ENCODE measurements around the gene COL9A2.

The COL9A2 gene

GRCh38 chr1:40318476-40318875 lies 1.4 kb upstream of the COL9A2 start:
- Histone ChIP-seq H3K36me3 (ENCODE audit: control insufficient read depth, insufficient read depth, low read length) (no peaks in the 10 kb centered on the region), H3K9me3 (ENCODE audit: control insufficient read depth, insufficient read depth, low read length) (no peaks in the 10 kb centered on the region), H3K4me3 (ENCODE audit: low read length) (no peak overlapping the region), H3K27me3 (ENCODE audit: control insufficient read depth, insufficient read depth, low read length) (peaks cover 27% of the 10 kb centered on the region), H3K27ac (ENCODE audit: low read length) (no peak overlapping the region), H3K4me1 (ENCODE audit: control insufficient read depth, insufficient read depth, low read length) (no peaks in the 10 kb centered on the region; the same call in 1 of the 2 replicates)
- DNase-seq (ENCODE audit: low read depth, low spot score): no peak
- WGBS (ENCODE audit: insufficient coverage, insufficient read length): no CpG with 5 or more reads among the region's 4 CpGs

GRCh38 chr1:40317394-40318074 lies 448 bp upstream of the COL9A2 start:
- Histone ChIP-seq H3K9me3 (ENCODE audit: control insufficient read depth, insufficient read depth, low read length) (no peaks in the 10 kb centered on the region), H3K27ac (ENCODE audit: low read length) (no peak overlapping the region), H3K4me3 (ENCODE audit: low read length) (peak overlapping the region; percentile 48; the same call in 1 of the 2 replicates), H3K4me1 (ENCODE audit: control insufficient read depth, insufficient read depth, low read length) (no peaks in the 10 kb centered on the region; the same call in 1 of the 2 replicates), H3K27me3 (ENCODE audit: control insufficient read depth, insufficient read depth, low read length) (peaks cover 27% of the 10 kb centered on the region), H3K36me3 (ENCODE audit: control insufficient read depth, insufficient read depth, low read length) (no peaks in the 10 kb centered on the region)
- no CpG with 5 or more reads among the region's 21 CpGs for WGBS (ENCODE audit: insufficient coverage, insufficient read length)
- DNase-seq (ENCODE audit: low read depth, low spot score): no peak

- Histone ChIP-seq H3K36me3 (ENCODE audit: control insufficient read depth, insufficient read depth, low read length) (peaks cover under 1% of the 10 kb centered on the region; the same call in 1 of the 2 replicates), H3K27ac (ENCODE audit: low read length) (no peak overlapping the region), H3K9me3 (ENCODE audit: control insufficient read depth, insufficient read depth, low read length) (no peaks in the 10 kb centered on the region), H3K4me3 (ENCODE audit: low read length) (peak overlapping the region; percentile 48; the same call in 1 of the 2 replicates), H3K4me1 (ENCODE audit: control insufficient read depth, insufficient read depth, low read length) (no peaks in the 10 kb centered on the region; the same call in 1 of the 2 replicates), H3K27me3 (ENCODE audit: control insufficient read depth, insufficient read depth, low read length) (peaks cover 27% of the 10 kb centered on the region)
- no peak for DNase-seq (ENCODE audit: low read depth, low spot score)
- no CpG with 5 or more reads among the region's 41 CpGs for WGBS (ENCODE audit: insufficient coverage, insufficient read length)
Measured at GRCh38 chr1:40315795-40316594, 1.1 kb downstream of the COL9A2 start.

- H3K27me3 ChIP-seq (ENCODE audit: control insufficient read depth, insufficient read depth, low read length): peaks cover 27% of the 10 kb centered on the region
- H3K4me1 ChIP-seq (ENCODE audit: control insufficient read depth, insufficient read depth, low read length): no peaks in the 10 kb centered on the region; the same call in 1 of the 2 replicates
- H3K4me3 ChIP-seq (ENCODE audit: low read length): peak overlapping the region; percentile 26; the same call in 1 of the 2 replicates
- no peak overlapping the region for H3K27ac ChIP-seq (ENCODE audit: low read length)
- whole genome bisulfite sequencing (ENCODE audit: insufficient coverage, insufficient read length): no CpG with 5 or more reads among the region's 42 CpGs
- H3K36me3 ChIP-seq (ENCODE audit: control insufficient read depth, insufficient read depth, low read length): peaks cover 3% of the 10 kb centered on the region; the same call in 1 of the 2 replicates
- DNase-seq (ENCODE audit: low read depth, low spot score): peak; percentile 70
- no peaks in the 10 kb centered on the region for H3K9me3 ChIP-seq (ENCODE audit: control insufficient read depth, insufficient read depth, low read length)
Measured at GRCh38 chr1:40315239-40315794, 1.8 kb downstream of the COL9A2 start.

DNA sequence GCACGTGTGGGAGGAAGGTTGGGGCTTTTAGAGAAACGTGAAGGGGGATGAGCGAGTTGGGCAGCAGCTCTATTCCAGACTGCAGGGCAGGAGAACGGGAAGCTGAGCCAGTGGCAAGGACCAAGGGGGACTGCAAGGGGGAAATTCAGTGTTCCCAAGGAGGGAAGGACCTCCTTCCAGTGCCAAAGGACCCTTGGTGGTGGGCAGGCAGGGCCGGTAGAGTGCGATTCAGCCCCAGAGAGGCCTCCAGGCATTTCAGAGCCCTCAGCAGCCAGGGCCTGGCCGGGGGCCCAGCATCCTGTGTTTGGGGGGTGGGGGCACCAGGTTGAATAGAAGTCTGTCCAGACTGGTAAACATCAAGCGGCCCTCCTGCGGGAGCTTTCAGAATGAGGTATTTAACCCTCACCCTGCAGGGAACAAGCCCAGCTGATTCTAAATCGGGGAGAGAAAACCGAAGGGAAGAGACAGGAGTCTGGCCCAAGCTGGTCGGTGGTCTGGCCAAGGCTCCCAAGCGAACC lies 2.3 kb downstream of the COL9A2 start:
- H3K4me1 ChIP-seq (ENCODE audit: control insufficient read depth, insufficient read depth, low read length): no peaks in the 10 kb centered on the region; the same call in 1 of the 2 replicates
- no peak overlapping the region; the same call in 1 of the 2 replicates for H3K4me3 ChIP-seq (ENCODE audit: low read length)
- H3K27ac ChIP-seq (ENCODE audit: low read length): no peak overlapping the region
- peaks cover 3% of the 10 kb centered on the region; the same call in 1 of the 2 replicates for H3K36me3 ChIP-seq (ENCODE audit: control insufficient read depth, insufficient read depth, low read length)
- DNase-seq (ENCODE audit: low read depth, low spot score): no peak
- WGBS (ENCODE audit: insufficient coverage, insufficient read length): no CpG with 5 or more reads among the region's 13 CpGs
- no peaks in the 10 kb centered on the region for H3K9me3 ChIP-seq (ENCODE audit: control insufficient read depth, insufficient read depth, low read length)
- peaks cover 27% of the 10 kb centered on the region for H3K27me3 ChIP-seq (ENCODE audit: control insufficient read depth, insufficient read depth, low read length)

GRCh38 chr1:40313958-40314720 lies 2.9 kb downstream of the COL9A2 start:
- WGBS (ENCODE audit: insufficient coverage, insufficient read length): no CpG with 5 or more reads among the region's 9 CpGs

DNA sequence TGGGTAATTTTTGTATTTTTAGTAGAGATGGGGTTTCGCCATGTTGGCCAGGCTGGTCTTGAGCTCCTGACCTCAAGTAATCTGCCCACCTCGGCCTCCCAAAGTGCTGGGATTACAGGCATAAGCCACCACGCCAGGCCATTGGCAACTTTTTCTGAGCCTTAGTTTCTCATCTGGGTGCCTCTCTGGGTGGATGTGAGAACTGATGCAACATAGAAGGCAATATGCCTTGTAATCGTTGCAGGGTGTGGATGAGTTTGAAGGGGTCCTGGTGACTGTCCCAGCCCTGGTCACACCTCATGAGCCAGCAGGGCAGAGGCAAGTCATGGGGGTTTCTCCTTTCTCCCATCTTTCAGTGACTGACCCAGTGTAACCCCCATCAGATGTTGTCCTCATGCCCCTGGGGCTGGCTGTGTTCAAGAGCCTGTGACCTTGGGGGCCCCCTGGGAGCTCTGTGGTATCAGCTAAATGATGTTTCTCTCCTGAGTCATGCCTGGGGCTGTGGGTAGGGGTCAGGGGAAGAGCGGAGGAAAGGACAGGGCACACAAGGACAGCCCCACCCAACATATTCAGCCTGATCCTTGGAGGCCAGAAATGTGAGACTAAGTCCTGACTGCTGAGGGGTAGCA lies 3.6 kb downstream of the COL9A2 start:
- no peaks in the 10 kb centered on the region; the same call in 1 of the 2 replicates for H3K4me1 ChIP-seq (ENCODE audit: control insufficient read depth, insufficient read depth, low read length)
- no peak for DNase-seq (ENCODE audit: low read depth, low spot score)
- H3K36me3 ChIP-seq (ENCODE audit: control insufficient read depth, insufficient read depth, low read length): peaks cover 3% of the 10 kb centered on the region; the same call in 1 of the 2 replicates
- no peaks in the 10 kb centered on the region for H3K9me3 ChIP-seq (ENCODE audit: control insufficient read depth, insufficient read depth, low read length)
- no peak overlapping the region for H3K27ac ChIP-seq (ENCODE audit: low read length)
- no peak overlapping the region for H3K4me3 ChIP-seq (ENCODE audit: low read length)
- no CpG with 5 or more reads among the region's 5 CpGs for WGBS (ENCODE audit: insufficient coverage, insufficient read length)
- H3K27me3 ChIP-seq (ENCODE audit: control insufficient read depth, insufficient read depth, low read length): peaks cover 25% of the 10 kb centered on the region

More at GRCh38 chr1:40313958-40314720, 2.9 kb downstream of the COL9A2 start:
- H3K36me3 ChIP-seq (ENCODE audit: control insufficient read depth, insufficient read depth, low read length): peaks cover 3% of the 10 kb centered on the region; the same call in 1 of the 2 replicates
- no peak overlapping the region for H3K27ac ChIP-seq (ENCODE audit: low read length)
- H3K9me3 ChIP-seq (ENCODE audit: control insufficient read depth, insufficient read depth, low read length): no peaks in the 10 kb centered on the region
- peaks cover 27% of the 10 kb centered on the region for H3K27me3 ChIP-seq (ENCODE audit: control insufficient read depth, insufficient read depth, low read length)
- H3K4me1 ChIP-seq (ENCODE audit: control insufficient read depth, insufficient read depth, low read length): no peaks in the 10 kb centered on the region; the same call in 1 of the 2 replicates
- no peak overlapping the region for H3K4me3 ChIP-seq (ENCODE audit: low read length)
- DNase-seq (ENCODE audit: low read depth, low spot score): no peak

DNA sequence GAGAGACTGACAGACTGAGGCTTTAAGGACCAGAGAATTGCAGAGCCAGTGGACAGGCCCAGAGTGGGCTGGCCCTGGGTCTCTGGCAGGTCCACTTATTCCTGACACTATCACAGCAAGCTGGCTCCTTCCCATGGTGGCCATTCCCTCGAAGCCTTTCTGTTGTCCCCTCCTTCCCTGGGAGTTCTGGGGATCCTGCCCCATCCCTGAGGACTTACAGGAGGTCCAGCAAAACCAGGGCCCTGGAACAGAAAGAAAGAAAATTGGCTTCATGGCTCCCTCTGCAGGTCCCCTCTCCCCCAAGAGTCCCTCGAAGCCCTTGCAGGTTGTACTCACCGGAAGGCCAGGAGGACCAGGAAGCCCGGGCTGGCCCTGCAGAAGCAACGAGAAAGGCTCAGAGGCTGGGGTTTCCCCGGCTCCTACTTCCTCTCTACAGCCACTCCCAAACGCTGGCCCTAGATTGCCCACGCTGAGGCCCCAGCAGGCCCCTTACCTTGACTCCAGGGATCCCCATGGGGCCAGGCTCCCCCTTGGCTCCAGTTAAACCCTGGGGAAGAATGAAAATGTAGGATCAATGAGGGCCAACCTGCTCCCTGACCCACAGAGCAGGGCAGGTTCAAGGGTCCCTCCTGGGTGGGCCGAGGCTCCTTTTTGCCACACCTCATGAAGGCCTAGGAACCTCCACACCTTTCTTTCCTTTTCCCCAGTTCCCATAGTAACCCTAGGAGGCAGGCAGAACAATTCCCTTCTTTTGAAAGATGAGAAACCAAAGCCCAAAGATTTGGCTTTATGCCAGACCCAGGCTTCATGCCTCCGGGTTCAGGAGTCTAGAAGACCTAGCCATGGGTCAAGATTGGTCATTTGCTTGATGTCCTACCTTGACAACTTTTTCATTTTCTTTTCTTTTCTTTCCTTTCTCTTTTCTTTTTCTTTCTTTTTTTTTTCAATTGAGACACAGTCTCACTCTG lies 4.6 kb downstream of the COL9A2 start:
- no peaks in the 10 kb centered on the region for H3K9me3 ChIP-seq (ENCODE audit: control insufficient read depth, insufficient read depth, low read length)
- no peak overlapping the region for H3K4me3 ChIP-seq (ENCODE audit: low read length)
- no CpG with 5 or more reads among the region's 10 CpGs for WGBS (ENCODE audit: insufficient coverage, insufficient read length)
- peaks cover 21% of the 10 kb centered on the region for H3K27me3 ChIP-seq (ENCODE audit: control insufficient read depth, insufficient read depth, low read length)
- H3K36me3 ChIP-seq (ENCODE audit: control insufficient read depth, insufficient read depth, low read length): peaks cover 3% of the 10 kb centered on the region; the same call in 1 of the 2 replicates
- no peak for DNase-seq (ENCODE audit: low read depth, low spot score)
- no peaks in the 10 kb centered on the region; the same call in 1 of the 2 replicates for H3K4me1 ChIP-seq (ENCODE audit: control insufficient read depth, insufficient read depth, low read length)
- H3K27ac ChIP-seq (ENCODE audit: low read length): no peak overlapping the region
